ENCODE measurements around the gene BNIP1. TPM values are rescaled to one million over a fixed set of nuclear protein-coding genes. Genes with fewer than 3 reads are reported as not detected.
"Not testable (repeated sequence)": the region's sequence is repeated elsewhere in the genome, so short reads cannot be mapped to it uniquely, and the experiment has no call there.

Gene BNIP1, protein sequence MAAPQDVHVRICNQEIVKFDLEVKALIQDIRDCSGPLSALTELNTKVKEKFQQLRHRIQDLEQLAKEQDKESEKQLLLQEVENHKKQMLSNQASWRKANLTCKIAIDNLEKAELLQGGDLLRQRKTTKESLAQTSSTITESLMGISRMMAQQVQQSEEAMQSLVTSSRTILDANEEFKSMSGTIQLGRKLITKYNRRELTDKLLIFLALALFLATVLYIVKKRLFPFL
- 15.1 TPM for polyA plus RNA-seq (2013, experiment 1 of 2; ENCODE audit: insufficient read length)
- polyA plus RNA-seq (2013, experiment 2 of 2; ENCODE audit: insufficient read length): 12.9 TPM

DNA sequence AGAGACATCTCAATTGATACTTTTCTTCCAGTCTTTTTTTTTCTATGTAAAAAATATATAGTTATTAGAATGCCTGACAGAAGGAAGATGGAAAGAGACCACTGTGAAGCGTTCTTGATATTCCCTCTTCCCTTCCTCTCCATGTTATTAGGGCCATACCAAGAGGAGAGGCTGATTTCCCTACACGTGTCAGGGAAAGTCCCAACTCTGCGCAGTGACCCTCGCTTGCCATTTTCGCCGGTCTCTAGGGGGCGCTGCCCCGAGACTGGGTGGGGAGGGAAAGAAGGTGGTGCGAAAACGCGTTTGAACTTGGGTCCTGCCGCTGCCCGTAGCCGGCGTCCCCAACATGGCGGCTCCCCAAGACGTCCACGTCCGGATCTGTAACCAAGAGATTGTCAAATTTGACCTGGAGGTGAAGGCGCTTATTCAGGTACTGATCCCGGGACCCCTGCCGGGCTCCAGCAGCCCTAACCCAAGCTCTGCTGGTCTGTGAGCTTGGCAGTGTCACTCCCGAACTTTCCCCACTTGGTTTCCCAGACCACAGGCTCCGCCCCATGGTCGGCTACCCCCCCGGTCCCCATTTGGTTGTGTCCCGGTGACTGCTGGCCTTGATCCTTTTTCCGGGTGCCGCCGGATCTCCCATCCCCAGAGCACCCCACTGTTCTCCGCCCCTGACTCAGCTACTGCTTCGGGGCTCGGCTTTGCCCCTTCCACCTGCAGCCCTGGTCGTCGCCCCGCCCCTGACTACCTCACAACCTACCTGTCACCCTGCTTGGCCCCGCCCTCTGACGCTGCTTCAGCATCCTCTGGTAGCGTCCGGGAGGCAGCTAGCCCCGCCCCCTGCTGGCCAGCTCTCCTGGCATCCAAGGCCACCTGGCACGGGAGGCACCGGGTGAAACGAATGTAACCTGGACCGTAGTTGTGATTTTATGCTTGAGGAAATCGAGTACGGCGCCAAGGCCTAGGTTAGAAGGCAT lies at the start of gene BNIP1:
Gene BNIP1 (plus strand): TSS at position 332 of the 977 bp plus-strand sequence. CDS start 15 bp downstream, at position 347.
- peak; percentile 93 for DNase-seq

DNA sequence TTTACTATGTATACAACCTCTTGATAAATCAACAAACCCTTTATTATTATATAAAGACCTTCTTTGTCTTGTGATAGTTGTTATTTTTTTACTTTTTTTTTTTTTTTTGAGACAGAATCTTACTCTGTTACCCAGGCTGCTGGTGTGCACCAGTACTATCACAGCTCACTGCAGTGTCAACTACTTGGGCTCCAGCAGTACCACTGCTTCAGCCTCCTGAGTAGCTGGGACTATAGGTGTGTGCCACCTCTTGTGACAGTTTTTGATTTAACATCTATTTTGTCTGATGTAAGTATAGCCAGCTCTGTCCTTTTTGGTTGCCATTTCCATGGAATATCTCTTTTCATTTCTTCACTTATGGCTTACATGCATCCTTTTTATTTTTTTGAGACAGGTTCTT lies 45.5 kb upstream of the BNIP1 start:
- DNase-seq: no peak

DNA sequence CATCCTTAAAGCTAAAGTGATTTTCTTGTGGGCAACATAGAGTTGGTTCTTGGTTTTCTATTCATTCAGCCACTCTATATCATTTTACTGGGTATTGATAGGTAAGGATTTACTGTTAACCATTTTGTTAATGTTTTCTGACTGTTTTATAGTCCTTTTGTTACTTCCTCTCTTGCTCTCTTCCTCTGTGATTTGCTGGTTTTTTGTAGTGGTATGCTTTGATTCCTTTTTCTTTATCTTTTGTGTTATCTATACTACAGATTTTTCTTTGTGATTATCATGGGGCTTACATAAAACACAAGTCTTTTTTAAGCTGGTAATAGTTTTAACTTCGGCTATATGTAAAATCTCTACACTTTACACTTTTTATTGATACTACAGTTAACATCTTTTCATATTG lies 44.9 kb upstream of the BNIP1 start:
- DNase-seq: no peak

DNA sequence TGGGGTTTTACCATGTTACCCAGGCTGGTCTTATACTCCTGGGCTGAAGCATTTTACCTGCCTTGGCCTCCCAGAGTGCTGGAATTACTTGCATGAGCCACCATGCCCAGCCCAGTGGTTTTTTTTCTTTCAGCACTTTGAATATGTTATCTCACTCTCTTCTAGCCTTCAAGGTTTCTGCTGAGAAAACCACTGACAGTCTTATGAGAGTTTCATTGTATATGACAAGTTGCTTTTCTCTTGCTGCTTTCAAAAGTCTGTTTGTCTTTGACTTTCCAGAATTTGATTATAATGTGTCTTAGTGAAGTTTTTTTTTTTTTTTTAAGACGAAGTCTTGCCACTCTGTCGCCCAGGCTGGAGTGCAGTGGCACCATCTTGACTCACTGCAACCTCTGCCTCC lies 43.1 kb upstream of the BNIP1 start:
- no peak for DNase-seq

DNA sequence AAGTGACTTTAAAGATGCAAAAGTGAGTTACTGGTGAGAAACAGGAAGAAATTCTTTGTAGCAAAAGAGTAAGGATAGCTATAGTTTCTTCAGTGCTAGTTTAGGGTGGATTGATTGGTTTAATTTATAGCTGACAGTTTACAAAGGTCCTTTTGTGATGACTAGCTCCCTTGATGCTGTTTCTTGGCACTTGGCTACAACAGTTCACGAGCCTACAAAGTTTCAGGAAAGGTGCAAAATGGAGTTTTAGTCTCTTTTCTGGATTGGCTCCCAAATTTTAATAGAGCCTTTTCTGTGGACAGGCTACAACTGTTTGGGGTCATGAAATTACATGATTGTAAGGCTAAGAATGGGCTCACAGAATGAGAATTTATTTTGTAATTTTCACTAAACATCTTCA lies 40.9 kb upstream of the BNIP1 start:
- no peak for DNase-seq

DNA sequence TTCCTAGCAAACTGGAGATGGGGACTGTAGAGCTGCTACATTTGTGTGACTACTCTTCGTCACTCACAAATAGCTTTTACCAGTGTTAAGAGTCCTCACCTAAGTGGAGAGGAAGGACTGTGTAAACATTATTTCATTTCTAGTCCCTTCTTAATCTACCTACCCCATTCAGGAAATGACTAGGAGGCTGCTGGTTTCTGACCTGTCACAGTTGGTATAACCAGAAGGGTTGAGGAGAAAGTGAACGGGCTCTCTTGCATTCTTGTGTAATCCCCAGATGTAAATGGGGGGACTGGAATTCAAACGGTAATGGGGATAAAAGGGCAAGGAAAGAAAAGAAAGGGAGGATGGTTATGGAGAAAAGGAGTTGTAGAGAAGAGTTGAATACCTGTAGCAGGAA lies 35.4 kb upstream of the BNIP1 start:
- no peak for DNase-seq

DNA sequence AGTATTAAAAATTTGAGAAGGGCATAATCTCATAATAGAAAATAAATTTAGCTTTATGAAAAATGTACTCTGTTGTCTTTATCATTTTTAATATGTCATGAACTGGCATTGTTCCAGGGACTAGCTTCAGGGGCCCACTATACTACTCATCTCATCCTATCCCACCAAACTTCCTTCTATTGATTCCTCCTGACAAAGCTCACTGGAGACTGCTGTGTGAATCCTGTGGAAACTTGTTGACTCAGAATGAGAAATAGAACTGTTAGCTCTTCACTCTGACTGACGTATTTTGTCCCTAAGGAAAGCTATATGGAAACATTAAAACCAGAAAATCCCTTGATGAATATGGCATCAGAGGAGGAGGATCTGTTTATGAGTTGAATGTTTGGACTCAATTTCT lies 29.8 kb upstream of the BNIP1 start:
- no peak for DNase-seq

DNA sequence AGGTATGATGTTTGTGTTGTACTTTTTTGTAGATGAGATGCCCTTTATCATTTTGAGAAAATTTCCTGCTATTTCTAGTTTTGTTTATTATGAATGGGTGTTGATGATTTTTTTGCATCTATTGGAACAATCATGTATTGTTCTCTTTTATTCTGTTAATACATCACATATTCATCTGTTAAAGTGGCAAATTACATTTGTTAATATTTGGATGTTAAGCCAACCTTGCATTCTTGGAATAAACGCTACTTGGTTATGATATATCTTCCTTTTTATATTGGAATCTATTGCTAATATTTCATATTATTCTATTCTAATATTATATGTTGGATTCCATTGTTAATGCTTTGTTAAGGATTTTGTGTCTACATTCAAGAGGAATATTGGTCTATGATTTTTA lies 24.6 kb upstream of the BNIP1 start:
- no peak for DNase-seq

DNA sequence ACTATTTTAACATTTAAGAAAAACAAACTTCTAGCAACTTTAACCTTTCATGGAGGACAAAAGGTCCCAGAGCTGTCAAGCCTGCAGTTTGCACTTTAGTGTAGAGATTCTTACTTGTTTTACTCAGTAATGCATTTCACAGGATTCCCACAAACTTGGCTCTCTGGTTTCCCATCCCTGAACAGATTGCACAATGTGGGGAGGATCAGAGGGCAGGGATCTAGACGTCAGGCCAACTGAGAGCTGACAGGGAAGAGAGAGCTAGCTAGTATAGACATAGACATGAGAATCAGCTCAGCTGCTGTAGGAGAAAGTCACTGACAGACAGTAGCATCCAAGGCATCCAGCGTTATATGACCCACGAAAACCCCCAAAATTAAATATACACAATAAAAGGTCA lies 20.9 kb upstream of the BNIP1 start:
- peak; percentile 3 for DNase-seq

DNA sequence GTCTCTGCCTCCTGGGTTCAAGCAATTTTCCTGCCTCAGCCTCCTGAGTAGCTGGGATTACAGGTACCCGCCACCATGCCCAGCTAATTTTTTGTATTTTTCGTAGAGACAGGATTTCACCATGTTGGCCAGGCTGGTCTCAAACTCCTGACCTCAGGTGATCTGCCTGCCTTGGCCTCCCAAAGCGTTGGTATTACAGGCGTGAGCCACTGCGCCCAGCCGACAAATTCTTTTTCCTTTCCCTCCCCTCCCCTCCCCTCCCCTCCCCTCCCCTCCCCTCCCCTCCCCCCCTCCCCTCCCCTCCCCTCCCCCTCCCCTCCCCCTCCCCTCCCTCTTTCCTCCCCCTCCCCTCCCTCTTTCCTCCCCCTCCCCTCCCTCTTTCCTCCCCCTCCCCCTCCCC lies 12.2 kb upstream of the BNIP1 start:
- DNase-seq: not testable (repeated sequence)

DNA sequence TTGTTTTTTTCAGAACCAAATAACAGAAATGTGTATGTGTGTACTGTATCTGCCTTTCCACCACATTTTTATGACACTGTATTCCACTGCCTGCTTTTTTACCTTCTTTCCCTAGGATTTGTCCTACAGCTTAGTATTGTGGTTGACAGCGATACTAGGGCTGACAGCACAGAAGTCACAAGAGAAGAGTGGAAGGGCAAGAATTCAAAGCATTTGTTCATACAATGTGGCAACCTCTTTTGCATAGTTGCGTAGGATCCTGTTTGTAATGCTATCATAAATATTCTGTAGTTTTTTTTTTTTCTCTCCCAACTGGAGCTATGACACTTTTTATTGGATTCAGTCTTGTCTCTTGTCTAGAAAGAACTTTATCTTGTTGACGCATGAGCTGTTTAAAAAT lies 5.6 kb upstream of the BNIP1 start:
- no peak for DNase-seq

DNA sequence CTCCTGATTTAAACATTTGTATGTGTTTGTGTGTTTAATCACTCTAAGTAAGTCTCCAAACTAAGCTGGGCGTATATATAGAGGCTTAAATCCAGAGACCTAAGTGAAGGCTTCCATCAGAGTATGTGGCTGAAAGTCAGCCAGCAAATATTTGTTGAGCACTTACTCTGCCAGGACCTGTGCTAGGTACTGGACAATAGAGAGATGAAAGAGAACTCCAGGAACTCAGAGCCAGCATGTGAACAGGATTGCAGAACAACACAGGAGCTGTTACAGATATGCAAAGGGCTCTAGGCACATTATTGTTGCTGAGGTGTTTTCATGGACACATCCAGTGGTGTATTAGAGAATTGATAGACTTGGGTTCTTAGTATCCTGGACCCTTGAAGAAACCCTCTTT lies 4.7 kb upstream of the BNIP1 start:
- DNase-seq: no peak

DNA sequence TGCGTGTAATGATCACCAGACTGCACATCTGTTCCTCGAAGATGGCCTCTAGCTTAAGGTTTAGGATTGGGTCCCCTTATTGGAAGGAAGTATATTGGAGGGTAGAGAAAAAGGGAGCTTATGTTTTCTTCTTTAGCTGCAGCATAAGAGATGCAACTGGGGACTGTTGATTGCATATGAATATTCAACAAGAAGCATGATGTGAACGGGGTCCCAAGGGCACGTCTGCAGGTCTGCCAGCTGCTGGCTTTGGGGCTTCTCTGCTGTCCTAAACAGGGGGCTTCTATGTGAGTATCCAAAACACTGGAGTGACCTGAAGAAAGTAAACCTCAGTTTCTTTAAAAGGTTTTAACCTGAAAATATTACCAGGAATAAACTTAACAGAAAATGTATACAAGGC lies 3.6 kb upstream of the BNIP1 start:
- DNase-seq: no peak

DNA sequence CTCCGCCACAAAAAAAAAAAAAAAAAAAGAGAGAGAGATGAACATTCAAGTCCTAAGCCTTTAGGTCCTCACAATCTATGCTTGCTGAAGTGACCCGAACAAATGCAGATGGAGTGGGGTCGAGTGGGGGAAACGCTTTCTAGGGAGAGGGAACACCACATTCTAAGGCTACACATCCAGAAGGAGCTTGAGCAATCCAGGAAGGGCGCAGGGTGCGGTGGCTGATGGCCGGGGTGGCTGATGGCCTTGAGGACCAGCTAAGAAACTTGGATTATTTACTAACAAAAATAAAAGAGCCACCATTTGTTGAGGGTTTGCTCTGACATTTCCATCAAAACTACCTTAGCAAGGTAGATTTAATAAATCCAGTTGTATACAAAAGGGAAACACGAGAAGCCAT lies 764 bp upstream of the BNIP1 start:
- DNase-seq: no peak

DNA sequence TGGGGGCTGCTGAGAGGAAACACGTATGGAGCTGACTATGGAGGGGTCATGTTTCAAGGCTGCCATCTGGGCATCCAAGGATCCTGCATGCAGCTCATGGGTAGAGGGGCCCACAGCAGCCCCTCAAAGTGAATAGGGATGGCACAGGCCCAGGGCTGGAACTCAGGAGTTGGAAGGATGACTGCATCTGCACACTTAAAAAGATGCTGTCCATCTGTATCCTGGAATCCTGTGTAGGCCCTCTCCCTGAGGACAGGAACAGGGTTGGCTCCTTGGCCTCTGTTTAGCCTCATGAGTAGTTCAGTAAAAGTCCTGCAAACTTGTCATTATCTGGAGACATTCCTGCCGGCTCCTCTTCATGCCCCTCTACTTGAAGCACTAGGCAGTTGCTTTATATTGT lies 4.0 kb downstream of the BNIP1 start:
- DNase-seq: no peak

DNA sequence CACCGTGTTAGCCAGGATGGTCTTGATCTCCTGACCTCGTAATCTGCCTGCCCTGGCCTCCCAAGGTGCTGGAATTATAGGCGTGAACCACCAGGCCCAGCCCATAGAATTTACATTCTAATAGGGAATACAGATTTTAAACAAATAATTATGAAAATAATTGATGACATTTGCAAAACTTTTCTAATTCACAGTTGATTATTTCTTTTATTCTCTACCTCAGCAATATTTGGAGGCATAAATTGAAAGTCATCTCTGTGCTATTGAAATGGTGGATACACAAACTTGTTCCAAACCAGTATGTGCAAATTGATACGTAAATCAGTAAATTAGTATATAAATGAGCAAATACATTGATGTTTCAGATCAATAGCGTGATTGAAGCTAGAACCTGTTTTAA lies 8.2 kb downstream of the BNIP1 start:
- DNase-seq: no peak

DNA sequence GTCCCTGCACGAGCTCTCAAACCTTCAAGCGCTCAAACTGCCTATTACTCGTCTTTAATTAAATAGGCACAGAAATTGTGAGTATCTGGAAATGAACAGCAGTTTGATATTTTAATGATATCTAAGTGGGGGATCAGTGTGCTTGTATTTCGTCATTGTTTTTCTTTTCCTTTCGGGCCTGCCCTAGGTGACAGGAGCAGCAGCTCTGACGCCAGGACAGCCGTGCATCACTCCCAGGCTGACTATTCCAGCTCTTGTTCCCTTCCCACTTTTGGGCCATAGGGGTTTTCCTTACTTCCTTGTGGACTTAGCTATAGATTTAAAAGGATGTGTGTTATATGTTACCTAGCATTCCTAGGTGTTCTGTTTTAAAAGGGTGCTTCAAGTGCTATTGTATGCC lies 9.5 kb downstream of the BNIP1 start:
- DNase-seq: no peak

DNA sequence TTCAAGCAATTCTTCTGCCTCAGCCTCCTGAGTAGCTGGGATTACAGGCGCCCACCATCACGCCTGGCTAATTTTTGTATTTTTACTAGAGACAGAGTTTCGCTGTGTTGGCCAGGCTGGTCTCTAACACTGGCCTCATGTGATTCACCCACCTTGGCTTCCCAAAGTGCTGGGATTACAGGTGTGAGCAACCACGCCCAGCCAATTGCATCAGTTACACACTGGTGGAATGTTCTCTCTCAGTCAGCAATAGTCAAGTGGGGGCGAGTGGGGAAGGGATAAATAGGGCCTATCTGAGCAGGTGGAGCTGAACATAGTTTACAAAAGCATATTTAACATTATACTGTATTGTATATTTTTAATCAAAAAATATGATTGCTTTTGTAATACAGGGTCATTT lies 10.3 kb downstream of the BNIP1 start:
- not testable (repeated sequence) for DNase-seq

DNA sequence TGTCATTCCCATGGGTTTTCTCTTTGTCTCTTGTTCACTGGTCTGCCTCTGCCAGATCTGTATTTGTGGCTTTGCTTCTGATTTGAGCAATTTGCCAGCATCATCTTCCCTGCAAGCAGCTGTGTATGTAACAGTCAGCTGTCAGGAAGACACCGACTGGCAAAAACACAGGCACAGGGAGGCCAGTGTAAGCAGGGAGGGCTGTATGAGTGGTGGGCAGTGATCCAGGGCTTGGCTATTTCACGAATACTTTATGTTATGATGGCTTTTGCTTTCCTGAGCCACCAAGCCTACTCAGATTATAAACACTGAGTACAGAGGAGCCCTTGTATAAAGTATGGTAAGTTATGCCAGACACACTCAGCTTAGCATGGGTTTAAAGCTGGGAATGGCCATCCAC lies 11.6 kb downstream of the BNIP1 start:
- DNase-seq: no peak

DNA sequence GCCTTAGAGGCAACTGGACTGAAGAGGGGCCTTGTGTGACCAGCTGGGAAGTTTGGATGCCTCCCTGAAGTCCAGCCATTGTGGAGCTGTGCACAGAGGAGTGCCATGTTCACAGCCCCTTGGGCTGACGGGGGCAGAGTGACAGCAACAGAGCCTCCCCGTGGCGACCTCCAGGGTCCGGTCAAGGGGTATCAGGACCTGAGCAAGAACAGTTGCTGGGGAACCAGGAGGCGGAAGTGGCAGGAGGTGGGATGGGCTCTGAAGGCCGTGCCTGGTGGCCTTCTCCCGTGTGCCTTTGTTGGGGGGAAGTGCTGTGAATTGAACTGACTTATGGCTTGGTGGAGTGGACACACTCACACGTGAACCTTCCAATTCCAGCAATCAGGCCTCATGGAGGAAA lies 14.0 kb downstream of the BNIP1 start:
- DNase-seq: no peak

DNA sequence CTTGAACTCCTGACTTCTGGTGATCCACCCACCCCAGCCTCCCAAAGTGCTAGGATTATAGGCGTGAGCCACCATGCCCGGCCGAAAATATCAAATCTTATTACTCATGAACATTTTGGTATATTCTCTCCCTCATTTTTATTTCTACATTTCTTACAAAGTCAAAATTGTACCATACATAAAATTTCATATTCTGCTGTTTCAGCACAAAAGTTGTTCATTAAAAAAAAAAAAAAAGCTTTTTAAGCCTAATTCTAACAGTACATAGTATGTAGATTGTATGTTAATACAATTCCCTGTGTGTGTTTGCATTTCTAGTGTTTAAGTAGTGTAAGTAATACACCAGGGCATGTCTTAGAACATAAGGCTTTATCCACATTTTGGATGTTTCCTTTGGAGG lies 14.9 kb downstream of the BNIP1 start:
- DNase-seq: no peak

DNA sequence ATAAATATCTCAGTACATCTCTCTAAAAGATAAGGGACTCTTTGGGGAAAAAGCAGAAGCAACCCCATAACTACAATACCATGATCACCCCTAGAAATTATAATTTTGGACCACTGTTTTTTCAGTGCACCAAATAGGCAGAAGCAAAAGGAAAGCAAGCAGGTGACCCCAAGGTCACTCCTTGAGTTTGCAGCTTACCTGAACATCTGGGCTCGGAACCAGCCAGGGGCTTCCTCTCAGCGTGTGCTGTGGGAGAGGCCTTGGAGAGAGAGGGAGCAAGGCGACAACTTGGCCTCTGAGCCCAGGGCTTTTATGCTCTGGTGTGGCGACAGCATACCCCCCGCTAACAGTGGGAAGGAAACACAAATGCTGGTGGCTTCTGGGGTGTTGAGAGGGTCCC lies 16.8 kb downstream of the BNIP1 start:
- no peak for DNase-seq

DNA sequence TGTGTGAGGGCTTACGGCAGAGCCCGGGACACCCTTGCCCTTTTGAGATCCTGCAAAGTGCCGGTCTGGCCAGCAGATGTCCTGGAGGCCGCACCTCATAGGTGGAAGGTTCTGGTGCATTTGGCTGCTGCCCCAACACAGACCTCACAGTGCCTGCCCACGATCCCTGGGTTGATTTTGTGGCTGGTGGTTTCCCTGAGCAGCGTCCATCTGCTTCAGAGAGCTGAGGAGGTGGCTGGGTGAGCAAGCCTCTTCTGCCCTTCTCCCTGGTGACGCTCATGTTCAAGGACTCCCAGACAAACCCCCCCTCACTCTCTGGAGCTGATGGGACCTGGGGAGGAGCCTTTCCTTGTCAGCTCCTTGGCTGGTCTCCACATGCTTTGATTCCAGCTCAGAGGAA lies 18.9 kb downstream of the BNIP1 start:
- DNase-seq: peak; percentile 31

Data from fibroblast of skin of abdomen (primary cell).